Natural killer cell treated with Interleukin-12 subunit alpha and Interleukin-12 subunit beta and Interleukin-15 and Interleukin-18, amount 100 ng/mL, for 72 hours (primary cell): Measurements from ENCODE around the gene RETSAT. TPM values are rescaled to one million over a fixed set of nuclear protein-coding genes. Genes with fewer than 3 reads are reported as not detected.

Source experiments
- total RNA-seq, 2 donors: library from RNA; stranded (reverse); gene quantifications; one replicate each; pipeline ENCODE4 v1.2.3, GENCODE V29; 2022

Gene RETSAT
- total RNA-seq, 2 donors from 2014 or later, result 25.5 to 32.7 TPM

Other genes starting within 250 kb of the RETSAT start
- under 1 TPM in 1 of 2 donors, not detected in 1; 0.14 TPM for gene TCF7L1, start 221.1 kb downstream of the RETSAT start, total RNA-seq
- gene TGOLN2, start 26.5 kb downstream of the RETSAT start, total RNA-seq, result 100 to 1,000 TPM; 133 to 174 TPM
- 10 to 100 TPM; 19.8 to 19.9 TPM for gene ELMOD3, start 241 bp upstream of the RETSAT start, total RNA-seq
- gene CAPG, start 55.8 kb upstream of the RETSAT start, total RNA-seq, result 10 to 100 TPM in 1 of 2 donors, 1 to 10 TPM in 1; 8.4 to 12.9 TPM
- gene SH2D6, start 64.2 kb upstream of the RETSAT start, total RNA-seq, result under 1 TPM; 0.24 to 0.81 TPM
- gene MAT2A, start 184.6 kb upstream of the RETSAT start, total RNA-seq, result 100 to 1,000 TPM; 246 to 503 TPM
- 10 to 100 TPM; 24.9 to 37.1 TPM for gene GGCX, start 207.0 kb upstream of the RETSAT start, total RNA-seq
- 100 to 1,000 TPM in 1 of 2 donors, 10 to 100 TPM in 1; 83.2 to 160 TPM for gene VAMP8, start 223.1 kb upstream of the RETSAT start, total RNA-seq
- gene VAMP5, start 229.9 kb upstream of the RETSAT start, total RNA-seq, result 10 to 100 TPM; 30.5 to 50.7 TPM
- gene RNF181, start 241.2 kb upstream of the RETSAT start, total RNA-seq, result 100 to 1,000 TPM; 116 to 149 TPM
- 1 to 10 TPM; 4.7 to 6.4 TPM for gene TMEM150A, start 248.2 kb upstream of the RETSAT start, total RNA-seq